ACHN (cell line): ENCODE measurements around the gene HAPLN3.

Source experiments
- DNase-seq: peaks from one replicate; pipeline ENCODE4 v3.0.0-alpha.2; 2015
- in situ Hi-C: cut with HindIII; loops from 2 replicates; pipeline ENCODE4 v1.10.0; 2017; ENCODE audit warnings: low sequenced_read_pairs, low pct_ligation_motif_present, low pct_unique_long_range_greater_than_20kb

The HAPLN3 gene

GRCh38 chr15:88874275-88874674 lies 21.1 kb downstream of the HAPLN3 start:
- DNase-seq, result no peak
- in situ Hi-C loops, result no loop called here

- in situ Hi-C loops, result no loop called here
- DNase-seq, result no peak
Observed at GRCh38 chr15:88873786-88874185, 21.6 kb downstream of the HAPLN3 start.

GRCh38 chr15:88872706-88873105 lies 22.6 kb downstream of the HAPLN3 start:
- DNase-seq, result no peak
- in situ Hi-C loops, result no loop called here

GRCh38 chr15:88872106-88872505 lies 23.2 kb downstream of the HAPLN3 start:
- DNase-seq, result no peak
- in situ Hi-C loops, result no loop called here

- DNase-seq, result no peak
- in situ Hi-C loops, result no loop called here
Observed at GRCh38 chr15:88871313-88871712, 24.0 kb downstream of the HAPLN3 start.

- in situ Hi-C loops, result no loop called here
Observed at GRCh38 chr15:88866295-88866881, 29.0 kb downstream of the HAPLN3 start.

GRCh38 chr15:88865498-88866099 lies 29.7 kb downstream of the HAPLN3 start:
- no peak for DNase-seq
- in situ Hi-C loops, result no loop called here

More at GRCh38 chr15:88866295-88866881, 29.0 kb downstream of the HAPLN3 start:
- no peak for DNase-seq

GRCh38 chr15:88864861-88865497 lies 30.4 kb downstream of the HAPLN3 start:
- in situ Hi-C loops, result no loop called here
- no peak for DNase-seq

GRCh38 chr15:88863412-88863811 lies 31.9 kb downstream of the HAPLN3 start:
- DNase-seq, result no peak
- in situ Hi-C loops, result no loop called here

GRCh38 chr15:88860212-88860611 lies 35.1 kb downstream of the HAPLN3 start:
- in situ Hi-C loops, result no loop called here
- DNase-seq, result no peak

GRCh38 chr15:88859550-88859949 lies 35.8 kb downstream of the HAPLN3 start:
- in situ Hi-C loops, result no loop called here

GRCh38 chr15:88858934-88859333 lies 36.4 kb downstream of the HAPLN3 start:
- in situ Hi-C loops, result no loop called here
- no peak for DNase-seq

More at GRCh38 chr15:88859550-88859949, 35.8 kb downstream of the HAPLN3 start:
- no peak for DNase-seq

- no peak for DNase-seq
- in situ Hi-C loops, result no loop called here
Observed at GRCh38 chr15:88852476-88852875, 42.9 kb downstream of the HAPLN3 start.

- in situ Hi-C loops, result no loop called here
Observed at GRCh38 chr15:88849376-88850072, 45.8 kb downstream of the HAPLN3 start.

GRCh38 chr15:88848203-88848602 lies 47.1 kb downstream of the HAPLN3 start:
- in situ Hi-C loops, result no loop called here
- DNase-seq, result no peak

More at GRCh38 chr15:88849376-88850072, 45.8 kb downstream of the HAPLN3 start:
- no peak for DNase-seq

- in situ Hi-C loops, result no loop called here
- no peak for DNase-seq
Observed at GRCh38 chr15:88847144-88847543, 48.2 kb downstream of the HAPLN3 start.

- in situ Hi-C loops, result no loop called here
- DNase-seq, result no peak
Observed at GRCh38 chr15:88845616-88846015, 49.7 kb downstream of the HAPLN3 start.

GRCh38 chr15:88844749-88845386 lies 50.5 kb downstream of the HAPLN3 start:
- DNase-seq, result no peak
- in situ Hi-C loops, result no loop called here

GRCh38 chr15:88843334-88843733 lies 52.0 kb downstream of the HAPLN3 start:
- in situ Hi-C loops, result no loop called here
- no peak for DNase-seq
